HepG2 (cell line): Measurements from ENCODE around the gene FOXS1. TPM values are rescaled to one million over a fixed set of nuclear protein-coding genes. Genes with fewer than 3 reads are reported as not detected.
A peak's percentile ranks its signal among the peaks of the same experiment; 100 is the strongest.

Experiments used
- CBFB ChIP-seq: sonication (generic); formaldehyde crosslinking; IDR thresholded peaks from 2 replicates; pipeline ENCODE4 v1.4.0; 2020; ENCODE audit warnings: missing genetic modification reagents
- DPF2 ChIP-seq: sonication (generic); formaldehyde crosslinking; IDR thresholded peaks from 2 replicates; pipeline ENCODE4 v1.4.0; 2020; ENCODE audit warnings: mild to moderate bottlenecking, low read depth, missing genetic modification reagents, borderline replicate concordance
- ELF3 ChIP-seq: IDR thresholded peaks from 2 replicates; pipeline ENCODE4 v1.6.1; 2016; ENCODE audit warnings: missing genetic modification reagents, missing compliant biosample characterization
- FOSL1 ChIP-seq: sonication (generic); formaldehyde crosslinking; IDR thresholded peaks from 2 replicates; pipeline ENCODE4 v1.9.0; 2021; ENCODE audit warnings: missing genetic modification reagents, borderline replicate concordance
- FOXA1 ChIP-seq, 2 experiments: fragments of 450-650 bp in 1 of 2; sonication (generic) in 1 of 2; formaldehyde crosslinking in 1 of 2; IDR thresholded peaks; 2 replicates each; pipeline versions ENCODE4 v1.4.0 to v1.6.1; 2016 to 2020; ENCODE audit warnings: missing genetic modification reagents in 1 of 2
- FOXP1 ChIP-seq, 2 experiments: fragments of 450-650 bp in 1 of 2; IDR thresholded peaks; 2 replicates each; pipeline ENCODE4 v1.6.1; 2017 to 2018; ENCODE audit warnings: antibody characterized with exemption in 1 of 2
- IRF2 ChIP-seq: IDR thresholded peaks from 2 replicates; pipeline ENCODE4 v1.6.1; 2018; ENCODE audit warnings: missing genetic modification reagents, missing compliant biosample characterization
- JUNB ChIP-seq: sonication (generic); formaldehyde crosslinking; IDR thresholded peaks from 2 replicates; pipeline ENCODE4 v1.8.0; 2022; ENCODE audit warnings: missing genetic modification reagents, mild to moderate bottlenecking, borderline replicate concordance
- KDM2A ChIP-seq: sonication (generic); formaldehyde crosslinking; IDR thresholded peaks from 2 replicates; pipeline ENCODE4 v1.4.0; 2020; ENCODE audit warnings: low read depth, missing genetic modification reagents, borderline replicate concordance
- KDM6A ChIP-seq: IDR thresholded peaks from 2 replicates; pipeline ENCODE4 v1.6.1; 2016; ENCODE audit warnings: low read depth
- MAFK ChIP-seq, 2 experiments: IDR thresholded peaks in 1 of 2; conservative IDR thresholded peaks in 1 of 2; 2 replicates each; pipeline ENCODE4 v1.6.1; 2011; ENCODE audit warnings: improper control_type of control experiment in 2 of 2, low read length in 2 of 2
- NFKBIZ ChIP-seq: IDR thresholded peaks from 2 replicates; pipeline ENCODE4 v1.6.1; 2018; ENCODE audit warnings: missing genetic modification reagents, missing compliant biosample characterization
- NFRKB ChIP-seq: fragments of 450-650 bp; IDR thresholded peaks from 2 replicates; pipeline ENCODE4 v1.6.1; 2017
- PAWR ChIP-seq: sonication (generic); formaldehyde crosslinking; IDR thresholded peaks from 2 replicates; pipeline ENCODE4 v1.4.0; 2020; ENCODE audit warnings: missing genetic modification reagents, mild to moderate bottlenecking, borderline replicate concordance
- PRMT3 ChIP-seq: sonication (generic); formaldehyde crosslinking; IDR thresholded peaks from 2 replicates; pipeline ENCODE4 v1.8.1; 2022; ENCODE audit warnings: low read depth, mild to moderate bottlenecking, moderate library complexity, missing genetic modification reagents, borderline replicate concordance
- TCF7 ChIP-seq: sonication (generic); IDR thresholded peaks from 2 replicates; pipeline ENCODE4 v1.6.1; 2016; ENCODE audit warnings: antibody characterized with exemption, low read depth
- TFAP4 ChIP-seq: sonication (generic); IDR thresholded peaks from 2 replicates; pipeline ENCODE4 v1.6.1; 2016; ENCODE audit warnings: low read depth, borderline replicate concordance
- ZEB1 ChIP-seq: IDR thresholded peaks from 2 replicates; pipeline ENCODE4 v1.6.1; 2012; ENCODE audit warnings: mild to moderate bottlenecking, low read depth, inconsistent platforms; ENCODE audit not compliant: insufficient replicate concordance
- ZMYM3 ChIP-seq: sonication (generic); formaldehyde crosslinking; IDR thresholded peaks from 2 replicates; pipeline ENCODE4 v1.5.1; 2020; ENCODE audit warnings: mild to moderate bottlenecking, missing genetic modification reagents
- ZNF205 ChIP-seq: IDR thresholded peaks from 2 replicates; pipeline ENCODE4 v1.6.1; 2018; ENCODE audit warnings: missing biosample characterization, missing genetic modification reagents
- ZNF251 ChIP-seq: sonication (generic); formaldehyde crosslinking; IDR thresholded peaks from 2 replicates; pipeline ENCODE4 v1.9.0; 2021; ENCODE audit warnings: mild to moderate bottlenecking, missing genetic modification reagents
- ZNF280D ChIP-seq: sonication (generic); formaldehyde crosslinking; IDR thresholded peaks from 2 replicates; pipeline ENCODE4 v1.5.1; 2020; ENCODE audit warnings: mild to moderate bottlenecking, missing genetic modification reagents
- ZNF350 ChIP-seq: sonication (generic); formaldehyde crosslinking; IDR thresholded peaks from 2 replicates; pipeline ENCODE4 v1.4.0; 2020; ENCODE audit warnings: mild to moderate bottlenecking, low read depth, missing genetic modification reagents, borderline replicate concordance
- ZNF501 ChIP-seq: sonication (generic); formaldehyde crosslinking; IDR thresholded peaks from 2 replicates; pipeline ENCODE4 v1.5.1; 2020; ENCODE audit warnings: mild to moderate bottlenecking, moderate library complexity, missing genetic modification reagents
- ZNF510 ChIP-seq: sonication (generic); formaldehyde crosslinking; IDR thresholded peaks from 2 replicates; pipeline ENCODE4 v1.4.0; 2020; ENCODE audit warnings: low read depth, mild to moderate bottlenecking, missing genetic modification reagents
- ZNF792 ChIP-seq: IDR thresholded peaks from 2 replicates; pipeline ENCODE4 v1.6.1; 2016
- ZSCAN9 ChIP-seq: IDR thresholded peaks from 2 replicates; pipeline ENCODE4 v1.6.1; 2016; ENCODE audit warnings: borderline replicate concordance
- polyA plus RNA-seq, 8 experiments: library from polyadenylated mRNA; depleted of rRNA in 3 of 8; stranded (reverse) in 7 of 8; unstranded in 1 of 8; fragments of >200 nt; fragmentation: Illumina TruSeq in 4 of 8; extraction: Trizol in 4 of 8; gene quantifications; 2 replicates each; pipeline versions ENCODE4 v1.2.1 to v1.2.3, GENCODE V29; 2011 to 2016; ENCODE audit warnings: low read depth in 4 of 8, missing spikeins in 1 of 8, mixed read lengths in 1 of 8; ENCODE audit not compliant: insufficient read depth in 1 of 8
- total RNA-seq, 5 experiments: library from RNA; depleted of rRNA; stranded (reverse); fragments of >200 nt; fragmentation: Illumina TruSeq; extraction: Trizol; gene quantifications; 2 replicates each; pipeline ENCODE4 v1.2.3, GENCODE V29; 2016; ENCODE audit warnings: low read depth in 1 of 5

FOXS1 gene
- total and polyA plus RNA-seq, 2 of the 13 experiments (the other 11 are each of a cell fraction or from before 2014, with no cell fraction given) = not detected

- TF ChIP-seq ZNF205 (CRISPR knock-in tag) = no peak
- 0 out of 2 replicates have a peak, but pooled peaks have one; percentile 47 for TF ChIP-seq NFKBIZ (CRISPR knock-in tag)
- TF ChIP-seq ELF3 (CRISPR knock-in tag) = peak; percentile 55
- TF ChIP-seq TFAP4 = peak; percentile 66; the same call in 1 of the 2 replicates
- no peak for TF ChIP-seq CBFB (CRISPR knock-in tag)
- no peak for TF ChIP-seq ZNF280D (CRISPR knock-in tag)
- peak; percentile 64; the same call in 1 of the 2 replicates for TF ChIP-seq ZNF501 (CRISPR knock-in tag)
- no peak for TF ChIP-seq TCF7
- TF ChIP-seq NFRKB = no peak
- TF ChIP-seq PRMT3 (CRISPR knock-in tag) = no peak
- no peak for TF ChIP-seq ZNF510 (CRISPR knock-in tag)
- no peak for TF ChIP-seq ZNF251 (CRISPR knock-in tag)
- TF ChIP-seq DPF2 (CRISPR knock-in tag) = peak; percentile 69
- TF ChIP-seq PAWR (CRISPR knock-in tag) = no peak
- no peak for TF ChIP-seq JUNB
- TF ChIP-seq ZMYM3 = peak; percentile 81
- peak; percentile 49 for TF ChIP-seq KDM2A
- TF ChIP-seq FOXP1 (IDR thresholded peaks at IDR 0.05) = no peak
- TF ChIP-seq FOXP1 (CRISPR knock-in tag; IDR thresholded peaks at IDR 0.05) = peak; percentile 30; the same call in 1 of the 2 replicates
- no peak for TF ChIP-seq FOXA1 (IDR thresholded peaks at IDR 0.05)
- TF ChIP-seq FOXA1 (CRISPR knock-in tag; IDR thresholded peaks at IDR 0.05) = peak; percentile 37
- peak; percentile 89; the same call in 1 of the 2 replicates for TF ChIP-seq FOSL1
- TF ChIP-seq KDM6A (CRISPR knock-in tag) = peak; percentile 61; the same call in 1 of the 2 replicates
- no peak for TF ChIP-seq ZNF350 (CRISPR knock-in tag)
- no peak for TF ChIP-seq ZEB1
- peak; percentile 82 for TF ChIP-seq ZSCAN9 (CRISPR knock-in tag)
- TF ChIP-seq MAFK (conservative IDR thresholded peaks at IDR 0.05 in 1 of 2, IDR thresholded peaks at IDR 0.05 in 1 of 2; ENCODE audit: low read length in 2 of 2) = no peak
- no peak; the same call in 1 of the 2 replicates for TF ChIP-seq IRF2 (CRISPR knock-in tag)
- 0 out of 2 replicates have a peak, but pooled peaks have one; percentile 7 for TF ChIP-seq ZNF792 (CRISPR knock-in tag)
Observed at GRCh38 chr20:31835977-31836852, 9.2 kb downstream of the FOXS1 start (continued).
